ENCODE data around the gene CDH23. TPM values are rescaled to one million over a fixed set of nuclear protein-coding genes. Genes with fewer than 3 reads are reported as not detected.

The CDH23 gene
- total RNA-seq, 2 donors from 2014 or later = 28.5 to 58.7 TPM

- Histone ChIP-seq H3K27me3 (no peaks in the 10 kb centered on the region), H3K4me3 (no peak overlapping the region), H3K27ac (no peak overlapping the region), H3K36me3 (replicated peaks in 1 of 2; ENCODE audit: insufficient read depth in 1 of 2, low read depth in 2 of 2) (peaks cover 21 to 48% of the 10 kb centered on the region in 2 donors), H3K9me3 (no peaks in the 10 kb centered on the region), H3K4me1 (no peaks in the 10 kb centered on the region)
- WGBS, 2 donors = 85 to 98% methylated on average over 14 to 18 of the region's 18 CpGs
- intact Hi-C loops (cut with DNase I) = loop anchor here (10.0 kb wide), 1 partner anchor 435 kb away; no protein-coding TSS in a partner anchor
- DNase-seq (no peak), ATAC-seq (no peak)
- TF ChIP-seq POLR2A (IDR thresholded peaks at IDR 0.05) (no peak), CTCF (IDR thresholded peaks at IDR 0.05) (no peak)
Measured at GRCh38 chr10:71819441-71819861, 422.7 kb downstream of the CDH23 start.

GRCh38 chr10:71819985-71820384, 423.3 kb downstream of the CDH23 start:
- WGBS, 2 donors = 75 to 77% methylated on average over 4 of the region's 6 CpGs

GRCh38 chr10:71820966-71821365, 424.2 kb downstream of the CDH23 start:
- no peak for TF ChIP-seq POLR2A (IDR thresholded peaks at IDR 0.05)
- H3K9me3 ChIP-seq = no peaks in the 10 kb centered on the region
- no peak overlapping the region for H3K4me3 ChIP-seq
- no peak overlapping the region for H3K27ac ChIP-seq
- no peak for ATAC-seq
- H3K4me1 ChIP-seq = no peaks in the 10 kb centered on the region
- intact Hi-C loops (cut with DNase I) = no loop called here
- 90 to 93% methylated on average over 7 to 8 of the region's 8 CpGs for WGBS, 2 donors
- no peak for DNase-seq
- peaks cover 28 to 55% of the 10 kb centered on the region in 2 donors for H3K36me3 ChIP-seq (replicated peaks in 1 of 2; ENCODE audit: insufficient read depth in 1 of 2, low read depth in 2 of 2)
- H3K27me3 ChIP-seq = no peaks in the 10 kb centered on the region

More at GRCh38 chr10:71819985-71820384, 423.3 kb downstream of the CDH23 start:
- Histone ChIP-seq H3K4me1 (no peaks in the 10 kb centered on the region), H3K27me3 (no peaks in the 10 kb centered on the region), H3K4me3 (no peak overlapping the region), H3K27ac (no peak overlapping the region), H3K36me3 (replicated peaks in 1 of 2; ENCODE audit: insufficient read depth in 1 of 2, low read depth in 2 of 2) (peaks cover 21 to 52% of the 10 kb centered on the region in 2 donors), H3K9me3 (no peaks in the 10 kb centered on the region)
- DNase-seq (no peak), ATAC-seq (no peak)
- intact Hi-C loops (cut with DNase I) = loop anchor here (10.0 kb wide), 1 partner anchor 435 kb away; no protein-coding TSS in a partner anchor
- TF ChIP-seq CTCF (IDR thresholded peaks at IDR 0.05) = no peak
- no peak for TF ChIP-seq POLR2A (IDR thresholded peaks at IDR 0.05)

- no peaks in the 10 kb centered on the region for H3K4me1 ChIP-seq
- ATAC-seq (no peak), DNase-seq (no peak)
- WGBS, 2 donors = 72 to 87% methylated on average over 6 to 9 of the region's 9 CpGs
- H3K27me3 ChIP-seq = no peaks in the 10 kb centered on the region
- intact Hi-C loops (cut with DNase I) = no loop called here
- no peaks in the 10 kb centered on the region for H3K9me3 ChIP-seq
- no peak overlapping the region for H3K4me3 ChIP-seq
- H3K36me3 ChIP-seq (replicated peaks in 1 of 2; ENCODE audit: insufficient read depth in 1 of 2, low read depth in 2 of 2) = peaks cover 25 to 63% of the 10 kb centered on the region in 2 donors
- no peak overlapping the region for H3K27ac ChIP-seq
- no peak for TF ChIP-seq CTCF (IDR thresholded peaks at IDR 0.05)
- no peak for TF ChIP-seq POLR2A (IDR thresholded peaks at IDR 0.05)
Measured at GRCh38 chr10:71821909-71822763, 425.4 kb downstream of the CDH23 start.

GRCh38 chr10:71823356-71823755, 426.6 kb downstream of the CDH23 start:
- no peaks in the 10 kb centered on the region for H3K9me3 ChIP-seq
- intact Hi-C loops (cut with DNase I) = no loop called here
- H3K27me3 ChIP-seq = no peaks in the 10 kb centered on the region
- WGBS, 2 donors = 75 to 100% methylated on average over 1 to 4 of the region's 4 CpGs
- H3K27ac ChIP-seq = no peak overlapping the region
- no peak for DNase-seq
- peaks cover 24 to 61% of the 10 kb centered on the region in 2 donors for H3K36me3 ChIP-seq (replicated peaks in 1 of 2; ENCODE audit: insufficient read depth in 1 of 2, low read depth in 2 of 2)
- TF ChIP-seq POLR2A (IDR thresholded peaks at IDR 0.05) (no peak), CTCF (IDR thresholded peaks at IDR 0.05) (no peak)
- H3K4me1 ChIP-seq = no peaks in the 10 kb centered on the region
- ATAC-seq = no peak
- no peak overlapping the region for H3K4me3 ChIP-seq
